Large intestine (tissue), 1 donor: ENCODE measurements around the gene COL16A1. TPM values are rescaled to one million over a fixed set of nuclear protein-coding genes. Genes with fewer than 3 reads are reported as not detected.

ENCODE experiments used
- polyA plus RNA-seq: library from polyadenylated mRNA; unstranded; fragments of 120-200 nt; gene quantifications from one replicate; pipeline ENCODE4 v1.2.1, GENCODE V29; 2013

The COL16A1 gene
- polyA plus RNA-seq, 1 donor = 188 TPM

Other genes starting within 250 kb of the COL16A1 start
- gene TINAGL1, start 127.5 kb downstream of the COL16A1 start, polyA plus RNA-seq = 37.7 TPM
- gene HCRTR1, start 86.3 kb downstream of the COL16A1 start, polyA plus RNA-seq = 0.81 TPM
- 57.4 TPM for gene PEF1, start 59.1 kb downstream of the COL16A1 start, polyA plus RNA-seq
- 56.1 TPM for gene ADGRB2, start 60.3 kb upstream of the COL16A1 start, polyA plus RNA-seq
- 1.2 TPM for gene SPOCD1, start 112.0 kb upstream of the COL16A1 start, polyA plus RNA-seq
- gene PTP4A2, start 234.4 kb upstream of the COL16A1 start, polyA plus RNA-seq = 188 TPM